Hindlimb muscle (tissue), 1 donor: ENCODE measurements around the gene RNF180. TPM values are rescaled to one million over a fixed set of nuclear protein-coding genes. Genes with fewer than 3 reads are reported as not detected.
"Not testable (repeated sequence)": the region's sequence is repeated elsewhere in the genome, so short reads cannot be mapped to it uniquely, and the experiment has no call there.

Experiments used
- DNase-seq: peaks from one replicate; pipeline ENCODE4 v3.0.0-alpha.2; 2013
- polyA plus RNA-seq: library from polyadenylated mRNA; unstranded; fragments of 120-200 nt; gene quantifications from one replicate; pipeline ENCODE4 v1.2.1, GENCODE V29; 2013; ENCODE audit not compliant: insufficient read length

RNF180 gene
- polyA plus RNA-seq, 1 donor = 1.2 TPM

DNA sequence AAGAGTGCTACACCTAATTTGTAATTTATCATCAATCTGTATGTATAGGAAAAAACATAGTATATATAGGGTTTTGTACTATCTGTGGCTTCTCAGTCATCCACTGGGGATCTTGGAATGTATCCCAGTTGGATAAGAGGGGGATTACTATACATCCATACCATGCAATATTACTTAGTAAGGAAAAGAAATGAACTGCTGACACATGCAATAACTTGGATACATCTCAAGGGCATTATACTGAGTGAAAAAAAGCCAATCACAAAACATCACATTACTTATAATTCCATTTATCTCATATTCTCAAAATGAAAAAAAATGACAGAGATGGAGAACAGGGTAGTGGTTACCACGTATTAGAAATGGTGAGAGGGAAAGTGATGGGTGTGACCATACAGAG lies 231.9 kb downstream of the RNF180 start:
- DNase-seq = no peak

GRCh38 chr5:64398735-64399134 lies 233.1 kb downstream of the RNF180 start:
- not testable (repeated sequence) for DNase-seq

DNA sequence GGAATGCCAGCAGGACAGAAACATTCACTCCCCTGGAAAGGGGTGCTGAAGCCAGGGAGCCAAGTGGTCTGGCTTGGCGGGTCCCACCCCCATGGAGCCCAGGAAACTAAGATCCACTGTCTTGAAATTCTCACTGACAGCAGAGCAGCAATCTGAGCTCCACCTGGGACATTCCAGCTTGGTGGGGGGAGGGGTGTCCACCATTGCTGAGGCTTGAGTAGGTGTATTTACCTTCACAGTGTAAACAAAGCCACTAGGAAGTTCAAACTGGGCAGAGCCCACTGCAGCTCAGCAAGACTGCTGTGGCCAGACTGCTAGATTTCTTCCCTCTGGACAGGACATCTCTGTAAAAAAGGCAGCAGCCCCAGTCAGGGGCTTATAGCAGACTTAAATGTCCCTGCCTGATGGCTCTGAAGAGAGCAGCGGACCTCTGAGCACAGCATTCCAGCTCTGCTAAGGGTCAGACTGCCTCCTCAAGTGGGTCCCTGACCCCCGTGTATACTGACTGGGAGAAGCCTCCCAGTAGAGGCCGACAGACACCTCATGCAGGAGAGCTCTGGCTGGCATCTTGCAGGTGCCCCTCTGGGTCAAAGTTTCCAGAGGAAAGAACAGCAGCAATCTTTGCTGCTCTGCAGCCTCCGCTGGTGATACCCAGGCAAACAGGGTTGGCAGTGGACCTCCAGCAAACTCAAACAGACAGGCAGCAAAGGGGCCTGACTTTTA lies 241.6 kb downstream of the RNF180 start:
- not testable (repeated sequence) for DNase-seq

- DNase-seq = no peak
Measured at GRCh38 chr5:64417390-64417789, 251.7 kb downstream of the RNF180 start.

- DNase-seq = no peak
Measured at GRCh38 chr5:64418013-64418412, 252.4 kb downstream of the RNF180 start.

Other genes starting within 250 kb of the RNF180 start
- not detected for gene HTR1A, start 203.4 kb upstream of the RNF180 start, polyA plus RNA-seq